ENCODE results near the gene ARHGEF12. TPM values are rescaled to one million over a fixed set of nuclear protein-coding genes. Genes with fewer than 3 reads are reported as not detected.

The ARHGEF12 gene
- total and polyA plus RNA-seq, 2 experiments from 2014 or later = 9.0 to 38.9 TPM

- TF ChIP-seq REST (IDR thresholded peaks at IDR 0.05; ENCODE audit: unreplicated experiment) (no peak), JUNB (IDR thresholded peaks at IDR 0.05; ENCODE audit: unreplicated experiment) (no peak), CREB1 (CRISPR knock-in tag; IDR thresholded peaks at IDR 0.05; ENCODE audit: low read depth) (no peak), ZNF331 (CRISPR knock-in tag; IDR thresholded peaks at IDR 0.05; ENCODE audit: low read depth) (no peak), STAT1 (IDR thresholded peaks at IDR 0.05; ENCODE audit: unreplicated experiment) (no peak), POLR2AphosphoS5 (IDR thresholded peaks at IDR 0.05; ENCODE audit: low read depth) (no peak), CTCF (conservative IDR thresholded peaks at IDR 0.05; ENCODE audit: low read depth in 2 of 2) (no peak)
Observed at GRCh38 chr11:120519474-120519873, 183.3 kb downstream of the ARHGEF12 start (continued).

GRCh38 chr11:120520091-120520822, 184.0 kb downstream of the ARHGEF12 start:
- Histone ChIP-seq H3K27me3 (ENCODE audit: insufficient read depth) (no peaks in the 10 kb centered on the region), H3K27ac (ENCODE audit: low read depth) (no peak overlapping the region), H3K79me2 (replicated peaks; ENCODE audit: insufficient read depth) (no peaks in the 10 kb centered on the region), H3K4me2 (no peak overlapping the region), H3K9me2 (ENCODE audit: insufficient read depth) (no peaks in the 10 kb centered on the region), H4K20me1 (replicated peaks; ENCODE audit: insufficient read depth) (no peaks in the 10 kb centered on the region), H2AFZ (no peak overlapping the region), H3F3A (replicated peaks; ENCODE audit: low read depth) (no peaks in the 10 kb centered on the region), H3K4me1 (ENCODE audit: insufficient read depth) (peaks cover 27% of the 10 kb centered on the region; the same call in 1 of the 2 replicates), H3K4me3 (no peak overlapping the region), H3K36me3 (ENCODE audit: insufficient read depth) (no peaks in the 10 kb centered on the region)
- no peak overlapping the region for H3K4me3 Mint-ChIP-seq
- TF ChIP-seq ZNF331 (CRISPR knock-in tag; IDR thresholded peaks at IDR 0.05; ENCODE audit: low read depth) (no peak), EZH2 (IDR thresholded peaks at IDR 0.05; ENCODE audit: low read depth, unreplicated experiment) (no peak), JUNB (IDR thresholded peaks at IDR 0.05; ENCODE audit: unreplicated experiment) (no peak), POLR2AphosphoS5 (IDR thresholded peaks at IDR 0.05; ENCODE audit: low read depth) (no peak)
- H3K9me3 Mint-ChIP-seq = no peaks in the 10 kb centered on the region; the same call in 2 of the 3 replicates
- peaks cover 42% of the 10 kb centered on the region for H3K4me1 Mint-ChIP-seq
- DNase-seq (ENCODE audit: low spot score) = no peak
- no peak for ATAC-seq
- H3K36me3 Mint-ChIP-seq (ENCODE audit: low read depth) = no peaks in the 10 kb centered on the region; the same call in 2 of the 3 replicates
- no peak overlapping the region for H3K27ac Mint-ChIP-seq
- H3K27me3 Mint-ChIP-seq (ENCODE audit: insufficient read depth, low read depth, poor library complexity) = peaks cover 23% of the 10 kb centered on the region
